RPMI8226 (cell line): Measurements from ENCODE around the gene GRM5.

Experiments used
- DNase-seq: peaks from one replicate; pipeline ENCODE4 v3.0.0-alpha.2; 2015

The GRM5 gene

GRCh38 chr11:88831303-88831890 lies 234.4 kb downstream of the GRM5 start:
- no peak for DNase-seq

- no peak for DNase-seq
These were observed 238.6 kb downstream of the GRM5 start for GRCh38 chr11:88827018-88827676.

DNA sequence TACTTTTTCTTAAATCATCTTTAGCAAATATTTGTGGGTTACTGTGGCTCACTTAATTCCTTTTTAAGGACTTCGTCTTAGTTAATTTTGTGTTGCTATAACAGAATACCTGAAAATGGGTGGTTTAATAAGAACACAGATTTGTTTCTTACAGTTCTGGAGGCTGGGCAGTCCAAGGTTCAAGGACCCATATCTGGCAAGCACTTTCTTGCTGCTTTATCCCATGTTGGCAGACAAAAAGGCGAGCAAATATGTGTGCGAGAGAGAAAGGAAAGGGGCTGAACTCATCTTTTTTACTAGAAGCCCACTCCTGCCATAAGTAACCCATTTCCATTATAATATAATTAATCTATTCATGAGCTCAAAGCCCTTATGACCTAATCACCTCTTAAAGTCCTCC lies 246.2 kb downstream of the GRM5 start:
- DNase-seq, result no peak

- no peak for DNase-seq
These were observed 246.8 kb downstream of the GRM5 start for GRCh38 chr11:88818978-88819377.

DNA sequence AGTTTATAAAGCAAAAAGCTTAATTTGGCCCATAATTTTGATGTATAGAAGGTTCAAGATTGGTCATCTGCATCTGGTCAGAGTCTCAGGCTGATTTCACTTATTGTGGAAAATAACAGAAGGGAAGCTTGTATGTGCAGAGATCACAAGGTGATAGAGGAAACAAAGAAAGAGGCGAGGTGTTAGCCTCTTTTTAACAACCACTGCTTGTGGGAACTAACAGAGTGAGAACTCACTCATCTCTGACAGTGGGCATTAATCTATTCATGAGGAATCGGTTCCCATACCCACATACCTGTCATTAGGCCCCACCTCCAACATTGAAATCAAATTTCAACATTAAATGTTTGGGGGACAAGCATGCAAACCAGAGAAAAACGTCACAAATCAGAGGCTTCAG lies 250.3 kb downstream of the GRM5 start:
- DNase-seq, result no peak

DNA sequence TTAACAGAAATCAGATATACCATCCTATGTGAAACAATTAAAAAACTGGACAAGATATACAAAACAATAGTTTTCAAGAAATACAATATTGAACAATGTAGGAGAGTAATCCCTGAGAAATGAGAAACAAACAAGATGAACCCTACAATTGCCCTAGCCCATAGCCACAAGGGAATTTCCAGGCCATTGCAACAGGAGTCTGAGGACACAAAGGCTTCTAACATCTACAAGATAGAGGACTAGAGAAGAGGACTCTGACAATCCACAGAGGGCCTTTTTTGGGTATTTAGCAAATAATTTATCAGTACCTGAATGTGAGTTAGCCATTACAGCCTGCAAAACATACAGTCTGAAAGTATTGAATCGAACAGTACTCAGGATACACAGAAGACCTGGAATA lies 251.7 kb downstream of the GRM5 start:
- DNase-seq, result no peak

DNA sequence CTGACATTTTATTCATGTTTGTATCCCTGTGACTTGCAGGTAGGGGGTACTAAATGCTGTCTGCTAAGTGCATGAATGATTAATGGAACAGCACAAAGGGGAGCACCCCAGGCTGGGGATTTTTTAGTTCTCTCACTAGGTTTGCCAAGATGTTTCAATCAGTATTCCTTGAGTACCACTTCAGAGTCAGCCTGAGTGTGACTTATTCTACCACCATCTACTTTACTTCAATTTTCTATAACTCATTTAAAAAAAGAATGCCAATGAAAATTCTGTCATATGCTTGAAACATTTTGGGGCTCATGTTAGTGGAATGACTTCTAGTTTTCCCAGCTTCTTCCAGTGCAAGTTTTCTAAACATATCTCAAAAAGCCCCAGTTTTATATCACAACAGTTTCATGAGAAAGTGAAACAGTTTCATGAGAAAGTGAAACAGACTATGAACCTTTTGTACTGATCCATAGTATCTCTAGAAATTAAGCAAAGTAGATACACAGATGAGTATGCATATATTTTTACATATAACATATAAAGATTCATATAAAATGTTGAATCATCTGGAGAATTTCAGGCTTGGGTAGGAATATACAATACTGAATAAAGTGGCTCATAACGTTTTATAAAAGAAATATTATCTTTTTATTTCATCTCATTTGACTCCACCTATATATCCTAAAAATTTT lies 252.4 kb downstream of the GRM5 start:
- no peak for DNase-seq

- no peak for DNase-seq
These were observed 255.2 kb downstream of the GRM5 start for GRCh38 chr11:88810420-88811097.

DNA sequence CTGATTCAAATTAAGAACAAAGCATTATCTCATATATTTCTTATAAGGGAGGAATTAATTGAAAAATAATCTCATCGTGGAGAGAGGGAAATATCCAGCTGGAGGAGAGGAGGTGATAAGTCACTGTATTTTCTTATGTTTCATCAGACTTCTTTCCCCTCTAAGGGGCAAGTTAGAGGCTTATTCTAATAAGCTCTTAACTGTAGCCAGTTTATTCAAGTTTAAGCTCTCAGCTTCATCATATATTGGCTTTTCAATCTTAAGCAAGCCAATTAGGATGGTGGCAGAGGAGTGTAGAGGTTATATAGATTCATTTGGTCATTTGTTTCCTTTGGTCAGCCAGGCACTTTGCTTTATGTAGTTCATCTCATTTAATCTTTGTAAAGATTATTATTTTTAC lies 256.7 kb downstream of the GRM5 start:
- DNase-seq, result no peak

DNA sequence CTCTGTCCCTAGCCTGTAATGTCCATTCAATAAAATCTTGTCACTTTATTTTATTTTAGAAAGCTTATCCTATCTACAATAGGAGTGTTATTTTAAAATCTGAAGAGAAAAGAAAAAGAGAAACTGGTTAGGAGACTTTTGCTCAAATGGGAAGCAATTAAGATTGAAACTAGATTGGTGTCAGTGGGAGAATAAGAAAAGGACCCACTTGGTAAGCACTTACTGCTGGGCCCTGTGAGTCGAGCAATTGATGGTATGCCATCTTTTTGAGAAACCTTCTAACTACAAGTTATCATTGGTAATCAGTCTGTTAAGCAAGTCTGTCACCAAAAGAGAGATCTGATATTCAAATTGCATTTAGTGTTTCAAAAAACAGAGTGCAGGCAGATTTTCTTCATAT lies 258.4 kb downstream of the GRM5 start:
- no peak for DNase-seq

DNA sequence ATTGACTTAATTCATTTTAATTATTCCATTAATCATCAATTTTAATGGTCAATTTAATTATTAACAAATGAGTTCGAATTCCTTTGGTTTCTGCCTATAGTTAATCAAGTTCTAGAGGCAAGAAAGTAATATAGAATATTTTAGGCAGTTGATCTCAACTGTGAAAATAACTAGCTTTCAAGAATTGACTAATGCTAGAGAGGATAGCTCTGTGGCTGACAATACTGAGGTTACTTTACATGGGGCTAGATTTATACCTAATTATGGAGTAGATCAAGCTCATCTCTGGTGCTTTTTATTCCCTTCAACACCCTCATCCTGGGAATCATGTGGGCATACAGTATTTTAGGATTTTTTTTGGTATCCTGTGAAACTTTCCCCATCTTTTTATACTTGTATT lies 259.4 kb downstream of the GRM5 start:
- no peak for DNase-seq

- DNase-seq, result no peak
These were observed 264.2 kb downstream of the GRM5 start for GRCh38 chr11:88801484-88802123.

- no peak for DNase-seq
These were observed 265.8 kb downstream of the GRM5 start for GRCh38 chr11:88799771-88800500.

DNA sequence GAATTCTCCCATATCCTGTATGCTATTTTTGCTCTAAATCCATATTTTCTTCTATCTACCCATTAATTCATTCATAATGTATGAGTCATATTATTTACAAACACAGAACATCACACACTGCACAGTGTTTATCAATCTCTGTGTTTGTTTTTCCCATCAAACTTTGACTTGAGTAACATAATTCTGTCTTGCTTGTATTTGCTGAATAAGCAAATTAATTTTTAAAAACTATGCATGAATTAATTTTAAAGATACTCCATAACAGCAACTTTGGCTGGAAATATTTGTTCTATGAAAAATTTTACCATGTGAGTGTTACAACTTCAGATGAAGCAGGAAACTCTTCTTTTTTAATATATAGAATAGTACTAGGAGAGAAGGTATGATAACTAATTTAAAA lies 275.6 kb downstream of the GRM5 start:
- no peak for DNase-seq

GRCh38 chr11:88779577-88779976 lies 286.2 kb downstream of the GRM5 start:
- DNase-seq, result no peak

DNA sequence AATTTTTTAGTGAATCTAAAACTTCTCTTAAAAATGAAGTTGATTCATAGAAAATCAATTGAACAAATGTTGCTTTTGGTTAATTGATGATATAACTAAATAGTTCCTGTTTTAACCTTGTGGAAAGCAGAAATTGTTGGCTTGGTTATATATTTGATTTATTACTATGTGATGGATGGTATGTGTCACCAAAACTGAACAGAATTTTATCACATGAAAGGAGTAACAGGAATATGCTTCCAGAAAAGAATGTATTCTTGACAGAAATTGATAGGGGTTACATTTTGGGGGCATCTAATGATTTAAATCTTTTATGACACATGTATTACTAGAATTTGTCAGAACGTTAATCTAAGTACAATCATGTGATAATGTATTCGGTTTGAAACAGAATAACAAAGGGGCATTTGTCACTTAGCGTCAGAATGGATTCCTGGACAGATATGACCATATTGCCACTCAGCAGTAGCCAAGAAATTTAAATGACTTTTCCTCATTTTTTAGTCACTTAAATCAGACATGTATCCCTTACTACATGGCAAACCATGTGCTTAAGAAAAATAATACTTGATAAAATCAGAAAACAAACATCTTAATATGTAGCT lies 295.2 kb downstream of the GRM5 start:
- no peak for DNase-seq

DNA sequence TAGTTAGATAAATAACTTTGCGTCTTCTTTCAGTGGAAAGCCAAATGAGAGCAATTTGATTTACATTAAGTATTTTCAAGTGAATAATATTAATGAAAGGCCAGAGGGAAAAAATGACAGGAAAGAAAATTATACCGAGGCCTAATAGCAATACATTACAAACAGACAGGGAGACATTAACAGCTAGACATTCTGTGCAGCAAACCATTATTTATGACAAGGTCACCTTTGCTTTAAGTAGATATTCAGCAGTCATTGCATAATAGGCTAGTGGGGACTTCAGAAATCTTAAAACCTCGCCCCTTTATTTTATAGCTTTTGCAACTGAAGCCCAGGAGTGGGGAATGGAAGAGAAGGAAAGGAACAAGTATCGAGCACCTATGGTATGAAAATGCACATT lies 321.6 kb downstream of the GRM5 start:
- no peak for DNase-seq

DNA sequence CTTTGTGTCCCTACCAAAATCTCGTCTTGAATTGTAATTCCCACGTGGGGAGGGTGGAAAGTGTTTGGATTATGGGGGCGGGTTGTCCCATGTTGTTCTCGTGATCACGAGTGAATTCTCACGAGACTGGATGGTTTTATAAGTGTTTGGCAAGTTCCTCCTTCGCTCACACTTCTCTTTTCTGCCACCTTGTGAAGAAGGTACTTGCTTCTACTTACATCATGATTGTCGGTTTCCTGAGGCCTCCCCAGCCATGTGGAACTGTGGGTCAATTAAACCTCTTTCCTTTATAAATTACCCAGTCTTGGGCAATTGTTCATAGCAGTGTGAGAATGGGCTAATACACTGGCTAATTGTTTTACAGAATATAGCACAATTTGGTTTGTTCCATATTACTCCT lies 326.3 kb downstream of the GRM5 start:
- no peak for DNase-seq

DNA sequence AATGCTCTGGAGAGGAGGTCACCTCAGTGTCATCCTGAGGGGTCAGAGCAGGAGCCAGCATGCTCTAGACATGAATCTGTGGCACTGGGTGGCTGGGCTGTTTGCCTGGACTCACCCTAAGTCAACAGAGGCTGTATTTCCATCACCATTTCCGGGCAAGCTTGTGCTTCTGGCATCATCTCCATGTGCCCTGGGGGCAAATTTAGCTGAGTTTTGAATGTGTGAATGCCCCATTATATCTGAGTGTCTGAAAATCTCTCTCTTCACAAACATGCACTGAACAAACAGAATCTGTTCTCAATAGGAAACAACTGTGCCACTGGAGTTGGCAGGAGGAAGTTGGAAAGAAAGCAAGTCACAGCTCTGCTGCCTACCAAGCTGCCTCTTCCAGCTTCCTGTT lies 356.2 kb downstream of the GRM5 start:
- DNase-seq, result no peak

DNA sequence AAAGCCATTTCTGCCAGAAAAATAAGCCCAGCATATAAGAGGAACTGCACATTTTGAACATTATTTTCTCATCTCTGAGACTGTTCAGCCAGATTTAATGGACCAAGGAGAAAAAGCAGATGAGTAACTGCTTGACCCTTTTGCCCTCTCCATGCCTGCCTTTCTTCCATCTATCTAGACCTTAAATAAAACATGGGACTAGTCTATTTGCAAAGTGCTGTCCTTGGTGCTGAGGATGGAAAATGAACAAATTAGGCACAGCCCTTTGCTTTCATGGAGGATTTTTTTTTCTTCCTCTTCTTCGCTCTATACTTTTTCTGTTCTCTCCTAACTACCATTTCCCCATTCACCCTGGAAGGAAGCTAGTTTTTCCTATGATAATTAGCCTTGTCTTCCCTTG lies 361.3 kb downstream of the GRM5 start:
- DNase-seq, result no peak

- DNase-seq, result no peak
These were observed 364.0 kb downstream of the GRM5 start for GRCh38 chr11:88701816-88702215.

DNA sequence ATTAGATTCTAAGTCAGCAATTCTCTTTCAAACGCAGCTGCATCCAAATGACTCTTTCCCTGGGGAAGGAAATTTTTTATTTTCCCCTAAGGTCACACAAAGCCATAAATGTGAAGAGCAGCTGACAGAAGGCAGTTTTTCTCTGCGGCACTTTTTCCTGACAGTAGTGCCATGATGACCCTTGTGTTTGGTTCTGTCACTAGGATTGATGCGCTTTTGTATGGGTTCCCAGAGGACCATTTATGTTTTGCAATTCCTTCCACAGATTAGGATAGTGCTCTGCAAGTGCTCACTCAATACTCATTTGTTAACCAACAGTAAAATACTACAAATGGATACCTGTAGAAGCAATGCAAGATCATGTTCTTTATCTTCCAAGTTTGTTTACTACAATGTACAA lies 368.6 kb downstream of the GRM5 start:
- DNase-seq, result no peak
